ENCODE results near the gene TAF8.

- TF ChIP-seq CTCF (IDR thresholded peaks at IDR 0.05) (no peak), POLR2A (IDR thresholded peaks at IDR 0.05) (no peak)
Measured at GRCh38 chr6:42117843-42118161, 67.5 kb downstream of the TAF8 start.

All from esophagus squamous epithelium (tissue), 4 donors.